K562 (cell line): Measurements from ENCODE around the gene COL1A1. TPM values are rescaled to one million over a fixed set of nuclear protein-coding genes. Genes with fewer than 3 reads are reported as not detected.

ENCODE experiments used
- BACH1 ChIP-seq: fragments of 200-800 bp; sonication (Bioruptor generic); IDR thresholded peaks from 2 replicates; pipeline ENCODE4 v1.6.1; 2016; ENCODE audit warnings: missing genetic modification characterization, missing compliant biosample characterization
- CBFA2T3 ChIP-seq: fragments of 450-650 bp; IDR thresholded peaks from 2 replicates; pipeline ENCODE4 v1.6.1; 2017
- COPS2 ChIP-seq: fragments of 450-650 bp; conservative IDR thresholded peaks from 2 replicates; pipeline ENCODE4 v1.6.1; 2016; ENCODE audit warnings: mild to moderate bottlenecking, moderate library complexity
- EWSR1 ChIP-seq: fragments of 450-650 bp; IDR thresholded peaks from 2 replicates; pipeline ENCODE4 v1.6.1; 2018; ENCODE audit warnings: borderline replicate concordance, mild to moderate bottlenecking, low read depth, moderate library complexity; ENCODE audit not compliant: partially characterized antibody
- MTF1 ChIP-seq: fragments of 250-450 bp; sonication (Bioruptor Pico); IDR thresholded peaks from 2 replicates; pipeline ENCODE4 v1.9.0; 2021; ENCODE audit warnings: moderate library complexity, mild to moderate bottlenecking, inconsistent platforms, borderline replicate concordance
- PCBP1 ChIP-seq: fragments of 200-400 bp; formaldehyde crosslinking; IDR thresholded peaks from 2 replicates; pipeline ENCODE4 v1.6.1; 2018; ENCODE audit warnings: mild to moderate bottlenecking, low read depth, low read length; ENCODE audit not compliant: poor library complexity, severe bottlenecking
- POU5F1 ChIP-seq: fragments of 150-350 bp; IDR thresholded peaks from 2 replicates; pipeline ENCODE4 v1.6.1; 2014; ENCODE audit warnings: borderline replicate concordance, low read length, low read depth, mild to moderate bottlenecking; ENCODE audit not compliant: partially characterized antibody
- TAF9B ChIP-seq: fragments of 450-650 bp; IDR thresholded peaks from 2 replicates; pipeline ENCODE4 v1.6.1; 2018; ENCODE audit warnings: mild to moderate bottlenecking; ENCODE audit not compliant: partially characterized antibody
- TBL1XR1 ChIP-seq, 2 experiments: IDR thresholded peaks; 2 replicates each; pipeline ENCODE4 v1.6.1; 2012; ENCODE audit warnings: improper control_type of control experiment in 2 of 2, low read length in 2 of 2, mild to moderate bottlenecking in 1 of 2
- TCF7 ChIP-seq: sonication (generic); IDR thresholded peaks from 2 replicates; pipeline ENCODE4 v1.6.1; 2016; ENCODE audit warnings: antibody characterized with exemption, borderline replicate concordance
- XRCC3 ChIP-seq: fragments of 450-650 bp; IDR thresholded peaks from 2 replicates; pipeline ENCODE4 v1.6.1; 2017; ENCODE audit warnings: mild to moderate bottlenecking, moderate library complexity
- ZBTB17 ChIP-seq: fragments of 450-650 bp; formaldehyde crosslinking; IDR thresholded peaks from 2 replicates; pipeline ENCODE4 v1.4.0; 2020; ENCODE audit warnings: mild to moderate bottlenecking
- ZFX ChIP-seq: sonication (generic); formaldehyde crosslinking; IDR thresholded peaks from 2 replicates; pipeline ENCODE4 v1.8.0; 2022; ENCODE audit warnings: mild to moderate bottlenecking, missing genetic modification reagents, moderate library complexity
- ZNF316 ChIP-seq: fragments of 450-650 bp; IDR thresholded peaks from 2 replicates; pipeline ENCODE4 v1.6.1; 2016
- polyA plus RNA-seq, 8 experiments: library from polyadenylated mRNA; depleted of rRNA in 4 of 8; stranded (reverse) in 5 of 8; unstranded in 3 of 8; fragments of >200 nt; fragmentation: Nextera tagmentation in 2 of 8; fragmentation: Illumina TruSeq in 1 of 8; extraction: Ambion mirVana in 2 of 8; extraction: Trizol in 1 of 8; gene quantifications; 2 replicates each; pipeline versions ENCODE4 v1.2.1 to v1.2.3, GENCODE V29; 2011 to 2014; ENCODE audit warnings: inconsistent platforms in 1 of 8, missing spikeins in 1 of 8
- total RNA-seq, 7 experiments: library from RNA; depleted of rRNA in 6 of 7; stranded (reverse); fragments of >200 nt in 6 of 7; fragmentation: Illumina TruSeq in 2 of 7; extraction: Trizol in 2 of 7; gene quantifications; 2 replicates each; pipeline versions ENCODE4 v1.2.1 to v1.2.3, GENCODE V29; 2011 to 2021; ENCODE audit warnings: low replicate concordance in 1 of 7
- TF ChIP-seq, protein P1 (sequence below): fragments of 250-450 bp; sonication (Bioruptor Pico); IDR thresholded peaks from 2 replicates; pipeline ENCODE4 v1.8.0; 2021; ENCODE audit warnings: borderline replicate concordance, mild to moderate bottlenecking, moderate library complexity; ENCODE audit not compliant: poor library complexity, severe bottlenecking
- TF ChIP-seq, protein P2 (sequence below): sonication (generic); formaldehyde crosslinking; IDR thresholded peaks from 2 replicates; pipeline ENCODE4 v1.8.1; 2023; ENCODE audit warnings: missing genetic modification reagents, mild to moderate bottlenecking, borderline replicate concordance
- TF ChIP-seq, protein P3 (sequence below): sonication (generic); formaldehyde crosslinking; IDR thresholded peaks from 2 replicates; pipeline ENCODE4 v1.8.1; 2023; ENCODE audit warnings: mild to moderate bottlenecking, missing genetic modification reagents
- TF ChIP-seq, protein P4 (sequence below): fragments of 450-650 bp; IDR thresholded peaks from 2 replicates; pipeline ENCODE4 v1.6.1; 2018; ENCODE audit warnings: mild to moderate bottlenecking, low read depth; ENCODE audit not compliant: partially characterized antibody

COL1A1 gene
- total and polyA plus RNA-seq, 9 of the 15 experiments (the other 6 are each of a cell fraction or from before 2014, with no cell fraction given), result 0.04 to 3.4 (median 0.18) TPM

DNA sequence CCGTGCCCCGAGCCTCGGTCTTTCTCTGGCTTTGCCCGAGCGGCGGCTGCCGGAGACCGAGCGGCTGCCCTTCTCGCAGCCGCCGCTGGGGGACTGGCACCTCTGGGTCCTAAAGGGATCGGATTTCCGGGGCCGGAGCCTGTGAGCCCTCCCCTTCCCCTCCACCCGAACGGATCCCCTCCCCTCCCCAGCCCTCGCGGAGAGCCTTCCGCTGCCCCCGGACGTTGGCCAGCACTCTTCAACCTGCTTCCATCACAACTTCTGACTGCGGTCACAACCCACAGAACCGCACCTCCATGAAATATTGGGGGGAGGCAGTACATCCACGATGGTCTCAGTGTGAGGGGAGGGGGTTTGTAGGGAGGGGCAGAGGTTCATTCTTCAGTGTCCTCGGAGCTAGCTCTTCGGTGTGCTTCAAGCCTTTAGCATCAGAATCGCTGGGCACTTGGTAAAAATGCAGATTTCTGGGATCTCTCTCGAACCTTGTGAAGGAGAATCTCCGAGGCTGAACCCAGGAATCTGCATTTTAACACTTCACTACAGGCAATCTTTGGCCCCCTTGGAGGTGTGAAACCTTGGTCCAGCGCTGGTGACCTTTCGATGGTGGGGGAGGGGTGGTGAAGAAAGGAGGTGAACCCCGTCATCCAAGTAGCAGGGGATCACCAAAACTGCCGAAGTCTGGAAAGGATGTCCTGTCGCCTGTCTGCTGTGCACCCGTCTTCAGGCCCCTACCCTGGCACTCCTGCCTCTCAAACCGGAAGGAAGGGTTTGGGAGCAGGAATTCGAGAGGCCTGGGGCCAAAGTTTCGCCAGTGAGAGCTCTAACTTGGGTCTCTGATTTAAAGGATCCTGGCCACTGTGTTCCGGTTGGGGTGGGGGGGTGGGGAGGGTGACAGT, 50.1 kb downstream of the COL1A1 start (continued):
- TF ChIP-seq XRCC3 (no peak), POU5F1 (no peak), EWSR1 (no peak), TCF7 (no peak), PCBP1 (peak; percentile 91), ZNF316 (no peak), MTF1 (CRISPR knock-in tag) (no peak), ZBTB17 (CRISPR knock-in tag) (no peak), CBFA2T3 (peak; percentile 82), TBL1XR1 (IDR thresholded peaks at IDR 0.05; ENCODE audit: low read length in 2 of 2) (peak in 1 of 2 experiments; percentile 21; a peak in 1 of 4 replicates), COPS2 (no peak), BACH1 (tag) (no peak), TAF9B (no peak), ZFX (CRISPR knock-in tag) (peak; percentile 0; the same call in 1 of the 2 replicates)
- TF ChIP-seq, protein P1, sequence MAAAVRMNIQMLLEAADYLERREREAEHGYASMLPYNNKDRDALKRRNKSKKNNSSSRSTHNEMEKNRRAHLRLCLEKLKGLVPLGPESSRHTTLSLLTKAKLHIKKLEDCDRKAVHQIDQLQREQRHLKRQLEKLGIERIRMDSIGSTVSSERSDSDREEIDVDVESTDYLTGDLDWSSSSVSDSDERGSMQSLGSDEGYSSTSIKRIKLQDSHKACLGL (CRISPR knock-in tag), result no peak
- TF ChIP-seq, protein P2, sequence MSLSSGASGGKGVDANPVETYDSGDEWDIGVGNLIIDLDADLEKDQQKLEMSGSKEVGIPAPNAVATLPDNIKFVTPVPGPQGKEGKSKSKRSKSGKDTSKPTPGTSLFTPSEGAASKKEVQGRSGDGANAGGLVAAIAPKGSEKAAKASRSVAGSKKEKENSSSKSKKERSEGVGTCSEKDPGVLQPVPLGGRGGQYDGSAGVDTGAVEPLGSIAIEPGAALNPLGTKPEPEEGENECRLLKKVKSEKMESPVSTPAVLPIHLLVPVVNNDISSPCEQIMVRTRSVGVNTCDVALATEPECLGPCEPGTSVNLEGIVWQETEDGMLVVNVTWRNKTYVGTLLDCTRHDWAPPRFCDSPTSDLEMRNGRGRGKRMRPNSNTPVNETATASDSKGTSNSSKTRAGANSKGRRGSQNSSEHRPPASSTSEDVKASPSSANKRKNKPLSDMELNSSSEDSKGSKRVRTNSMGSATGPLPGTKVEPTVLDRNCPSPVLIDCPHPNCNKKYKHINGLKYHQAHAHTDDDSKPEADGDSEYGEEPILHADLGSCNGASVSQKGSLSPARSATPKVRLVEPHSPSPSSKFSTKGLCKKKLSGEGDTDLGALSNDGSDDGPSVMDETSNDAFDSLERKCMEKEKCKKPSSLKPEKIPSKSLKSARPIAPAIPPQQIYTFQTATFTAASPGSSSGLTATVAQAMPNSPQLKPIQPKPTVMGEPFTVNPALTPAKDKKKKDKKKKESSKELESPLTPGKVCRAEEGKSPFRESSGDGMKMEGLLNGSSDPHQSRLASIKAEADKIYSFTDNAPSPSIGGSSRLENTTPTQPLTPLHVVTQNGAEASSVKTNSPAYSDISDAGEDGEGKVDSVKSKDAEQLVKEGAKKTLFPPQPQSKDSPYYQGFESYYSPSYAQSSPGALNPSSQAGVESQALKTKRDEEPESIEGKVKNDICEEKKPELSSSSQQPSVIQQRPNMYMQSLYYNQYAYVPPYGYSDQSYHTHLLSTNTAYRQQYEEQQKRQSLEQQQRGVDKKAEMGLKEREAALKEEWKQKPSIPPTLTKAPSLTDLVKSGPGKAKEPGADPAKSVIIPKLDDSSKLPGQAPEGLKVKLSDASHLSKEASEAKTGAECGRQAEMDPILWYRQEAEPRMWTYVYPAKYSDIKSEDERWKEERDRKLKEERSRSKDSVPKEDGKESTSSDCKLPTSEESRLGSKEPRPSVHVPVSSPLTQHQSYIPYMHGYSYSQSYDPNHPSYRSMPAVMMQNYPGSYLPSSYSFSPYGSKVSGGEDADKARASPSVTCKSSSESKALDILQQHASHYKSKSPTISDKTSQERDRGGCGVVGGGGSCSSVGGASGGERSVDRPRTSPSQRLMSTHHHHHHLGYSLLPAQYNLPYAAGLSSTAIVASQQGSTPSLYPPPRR, result no peak
- TF ChIP-seq, protein P3, sequence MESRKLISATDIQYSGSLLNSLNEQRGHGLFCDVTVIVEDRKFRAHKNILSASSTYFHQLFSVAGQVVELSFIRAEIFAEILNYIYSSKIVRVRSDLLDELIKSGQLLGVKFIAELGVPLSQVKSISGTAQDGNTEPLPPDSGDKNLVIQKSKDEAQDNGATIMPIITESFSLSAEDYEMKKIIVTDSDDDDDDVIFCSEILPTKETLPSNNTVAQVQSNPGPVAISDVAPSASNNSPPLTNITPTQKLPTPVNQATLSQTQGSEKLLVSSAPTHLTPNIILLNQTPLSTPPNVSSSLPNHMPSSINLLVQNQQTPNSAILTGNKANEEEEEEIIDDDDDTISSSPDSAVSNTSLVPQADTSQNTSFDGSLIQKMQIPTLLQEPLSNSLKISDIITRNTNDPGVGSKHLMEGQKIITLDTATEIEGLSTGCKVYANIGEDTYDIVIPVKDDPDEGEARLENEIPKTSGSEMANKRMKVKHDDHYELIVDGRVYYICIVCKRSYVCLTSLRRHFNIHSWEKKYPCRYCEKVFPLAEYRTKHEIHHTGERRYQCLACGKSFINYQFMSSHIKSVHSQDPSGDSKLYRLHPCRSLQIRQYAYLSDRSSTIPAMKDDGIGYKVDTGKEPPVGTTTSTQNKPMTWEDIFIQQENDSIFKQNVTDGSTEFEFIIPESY (CRISPR knock-in tag), result no peak
- TF ChIP-seq, protein P4, sequence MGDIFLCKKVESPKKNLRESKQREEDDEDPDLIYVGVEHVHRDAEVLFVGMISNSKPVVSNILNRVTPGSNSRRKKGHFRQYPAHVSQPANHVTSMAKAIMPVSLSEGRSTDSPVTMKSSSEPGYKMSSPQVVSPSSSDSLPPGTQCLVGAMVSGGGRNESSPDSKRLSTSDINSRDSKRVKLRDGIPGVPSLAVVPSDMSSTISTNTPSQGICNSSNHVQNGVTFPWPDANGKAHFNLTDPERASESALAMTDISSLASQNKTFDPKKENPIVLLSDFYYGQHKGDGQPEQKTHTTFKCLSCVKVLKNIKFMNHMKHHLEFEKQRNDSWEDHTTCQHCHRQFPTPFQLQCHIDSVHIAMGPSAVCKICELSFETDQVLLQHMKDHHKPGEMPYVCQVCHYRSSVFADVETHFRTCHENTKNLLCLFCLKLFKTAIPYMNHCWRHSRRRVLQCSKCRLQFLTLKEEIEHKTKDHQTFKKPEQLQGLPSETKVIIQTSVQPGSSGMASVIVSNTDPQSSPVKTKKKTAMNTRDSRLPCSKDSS, result no peak
